HG03354 (cell line): ENCODE results near the gene ZC3H12A.

Experiments
- ATAC-seq: cut with Tn5 transposase; IDR thresholded peaks from one replicate; pipeline ENCODE4 v1.9.1; 2021; ENCODE audit warnings: mild to moderate bottlenecking; ENCODE audit not compliant: unreplicated experiment, poor library complexity, severe bottlenecking

ZC3H12A gene

DNA sequence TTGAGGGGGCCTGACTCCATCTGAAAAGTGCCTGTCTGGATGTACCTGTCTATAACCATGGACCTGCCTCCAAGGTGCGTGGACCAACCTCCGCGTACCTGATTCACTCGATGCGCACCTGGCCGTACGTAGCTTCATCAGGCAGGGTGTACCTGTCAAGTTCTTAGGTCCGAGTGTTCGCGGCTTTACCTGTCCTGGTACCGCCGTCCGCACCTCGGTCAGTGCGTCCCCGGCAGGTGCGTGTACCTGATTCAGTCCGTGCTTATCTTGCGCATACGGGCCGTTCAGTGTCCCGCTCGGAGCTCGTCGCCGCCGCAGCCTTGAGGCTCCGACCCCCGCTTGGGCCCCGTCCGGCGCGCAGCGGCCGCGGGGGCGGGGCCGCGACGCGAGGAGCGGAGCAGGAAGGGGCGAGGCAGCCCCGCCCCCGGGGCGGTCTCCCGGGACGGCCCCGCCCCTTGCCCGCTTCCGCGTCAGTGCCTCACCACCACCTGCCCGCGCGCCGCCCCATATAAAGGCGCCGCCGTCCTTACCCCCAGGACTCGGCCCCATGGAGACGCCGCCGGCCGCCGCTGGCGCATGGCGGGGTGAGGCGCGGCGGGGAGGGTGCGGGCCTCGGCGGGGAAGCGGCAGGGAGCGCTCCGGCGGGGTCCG is at the start of gene ZC3H12A:
ZC3H12A (plus strand) TSS at position 535 of the 651 bp plus-strand sequence. CDS start 917 bp downstream, outside the sequence.
- ATAC-seq, result peak; percentile 60

DNA sequence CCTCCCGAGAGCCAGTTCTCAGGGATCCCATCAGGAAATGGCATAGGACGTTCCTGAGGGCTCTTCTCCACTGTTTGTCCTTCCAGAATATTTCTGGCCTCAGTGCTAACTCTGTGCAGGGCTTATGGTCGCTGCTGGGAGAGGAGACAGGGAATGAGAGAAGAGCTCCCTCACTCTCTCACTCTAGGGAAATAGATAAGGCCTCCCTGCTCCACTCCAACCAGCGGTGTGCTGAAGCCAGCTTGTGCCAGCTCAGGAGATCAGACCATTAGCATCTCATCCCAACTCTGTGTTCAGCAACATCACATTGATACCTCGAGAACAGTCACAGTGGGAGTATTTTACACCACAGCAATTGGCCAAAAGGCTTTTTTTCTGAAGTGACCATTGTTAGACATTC is 49.2 kb upstream of the ZC3H12A start:
- ATAC-seq, result no peak

DNA sequence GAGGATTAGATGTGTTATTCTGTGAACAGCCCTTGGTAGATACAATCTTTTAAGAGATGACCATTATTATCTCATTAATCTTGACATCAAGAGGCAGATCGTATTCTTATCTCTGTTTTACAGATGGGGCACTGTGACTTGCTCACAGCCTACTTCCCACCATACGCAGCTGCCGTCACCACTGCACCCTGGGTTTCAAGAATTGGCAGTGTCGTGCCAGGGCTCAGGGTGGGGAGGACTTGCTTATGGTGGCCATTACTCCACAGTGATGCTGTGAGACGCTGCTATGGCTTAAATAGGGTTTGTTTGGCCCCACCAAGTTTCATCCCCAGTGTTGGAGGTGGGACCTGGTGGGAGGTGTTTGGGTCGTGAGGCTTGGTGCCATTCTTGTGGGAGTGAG is 45.4 kb upstream of the ZC3H12A start:
- ATAC-seq, result no peak

DNA sequence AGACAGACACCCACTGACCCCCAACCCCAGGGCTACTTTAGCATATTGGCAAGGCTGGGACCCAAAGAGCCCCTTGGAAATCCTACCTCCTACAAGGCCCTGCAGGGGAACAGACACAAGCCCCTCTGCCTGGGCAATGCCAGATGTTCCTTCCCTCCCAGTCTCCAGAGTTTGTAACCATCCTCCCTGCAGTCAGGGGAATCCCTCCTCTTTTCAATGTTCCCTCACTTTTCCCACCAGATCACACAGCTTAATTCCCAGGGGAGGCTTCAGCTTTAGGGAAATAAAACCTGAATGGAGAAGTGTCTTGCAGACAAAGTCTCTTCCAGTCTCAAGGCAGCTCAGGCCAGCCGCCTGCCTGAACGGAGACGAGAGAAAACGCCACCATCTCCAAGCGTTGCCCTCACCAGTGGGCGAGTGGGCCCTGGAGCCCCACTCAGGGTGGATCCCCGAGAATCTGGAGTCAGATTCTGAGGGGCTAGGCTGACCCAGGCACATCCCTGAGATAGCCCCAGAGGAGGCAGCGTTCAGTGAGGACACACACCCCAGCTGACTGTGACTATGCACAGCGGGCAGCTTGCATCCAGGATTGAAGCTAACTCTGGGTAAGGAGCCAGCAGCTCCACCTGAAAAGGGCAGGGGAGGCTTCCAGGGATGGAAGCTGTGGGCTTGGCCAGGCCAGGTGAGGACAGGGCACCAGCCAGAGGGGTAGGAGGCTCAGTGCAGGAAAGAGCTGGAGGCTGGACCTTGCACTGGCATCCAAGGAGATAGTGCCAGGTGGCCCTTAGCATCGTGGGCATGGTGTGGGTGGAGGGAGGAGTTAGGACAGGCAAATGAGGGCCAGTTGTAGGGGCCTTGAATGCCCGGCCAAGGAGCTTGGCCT is 44.0 kb upstream of the ZC3H12A start:
- no peak for ATAC-seq

DNA sequence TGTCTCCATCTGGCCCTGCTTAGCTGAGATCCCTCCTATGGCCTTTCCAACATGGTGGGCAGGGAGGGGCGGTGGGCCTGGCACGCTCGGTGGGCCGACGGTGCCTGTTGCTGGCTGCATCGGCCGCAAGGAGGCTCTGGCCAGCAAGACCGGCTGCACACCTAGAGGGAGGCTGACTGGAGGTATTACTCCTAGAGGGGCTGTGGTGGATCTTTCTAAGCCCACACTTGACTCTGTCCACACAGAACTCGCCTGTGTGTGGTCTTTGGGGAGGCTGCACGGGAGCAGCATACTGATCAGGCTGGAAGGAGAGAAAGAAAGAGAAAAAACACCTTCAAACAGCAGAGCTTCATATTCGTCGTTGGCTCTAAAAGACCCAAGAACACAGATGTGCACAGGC is 41.7 kb upstream of the ZC3H12A start:
- no peak for ATAC-seq

DNA sequence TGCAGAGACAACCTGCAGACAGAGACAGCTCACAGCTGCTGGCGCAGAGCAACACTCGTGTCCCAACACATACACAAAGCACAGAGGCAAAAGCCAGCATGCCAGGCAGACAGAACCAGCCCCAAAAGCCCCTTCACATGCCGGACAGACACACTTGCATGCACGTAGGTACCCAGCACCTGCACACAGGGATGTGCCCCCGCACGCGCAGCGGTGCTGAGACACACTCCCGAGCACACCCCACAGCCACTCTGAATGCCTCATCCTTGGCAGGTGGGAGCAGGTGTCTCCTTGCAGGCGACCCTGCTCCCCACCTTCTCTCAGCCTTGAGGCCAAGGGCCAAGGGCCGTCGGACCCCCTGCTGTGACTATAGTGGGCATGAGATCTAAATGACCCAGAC is 41.2 kb upstream of the ZC3H12A start:
- no peak for ATAC-seq

DNA sequence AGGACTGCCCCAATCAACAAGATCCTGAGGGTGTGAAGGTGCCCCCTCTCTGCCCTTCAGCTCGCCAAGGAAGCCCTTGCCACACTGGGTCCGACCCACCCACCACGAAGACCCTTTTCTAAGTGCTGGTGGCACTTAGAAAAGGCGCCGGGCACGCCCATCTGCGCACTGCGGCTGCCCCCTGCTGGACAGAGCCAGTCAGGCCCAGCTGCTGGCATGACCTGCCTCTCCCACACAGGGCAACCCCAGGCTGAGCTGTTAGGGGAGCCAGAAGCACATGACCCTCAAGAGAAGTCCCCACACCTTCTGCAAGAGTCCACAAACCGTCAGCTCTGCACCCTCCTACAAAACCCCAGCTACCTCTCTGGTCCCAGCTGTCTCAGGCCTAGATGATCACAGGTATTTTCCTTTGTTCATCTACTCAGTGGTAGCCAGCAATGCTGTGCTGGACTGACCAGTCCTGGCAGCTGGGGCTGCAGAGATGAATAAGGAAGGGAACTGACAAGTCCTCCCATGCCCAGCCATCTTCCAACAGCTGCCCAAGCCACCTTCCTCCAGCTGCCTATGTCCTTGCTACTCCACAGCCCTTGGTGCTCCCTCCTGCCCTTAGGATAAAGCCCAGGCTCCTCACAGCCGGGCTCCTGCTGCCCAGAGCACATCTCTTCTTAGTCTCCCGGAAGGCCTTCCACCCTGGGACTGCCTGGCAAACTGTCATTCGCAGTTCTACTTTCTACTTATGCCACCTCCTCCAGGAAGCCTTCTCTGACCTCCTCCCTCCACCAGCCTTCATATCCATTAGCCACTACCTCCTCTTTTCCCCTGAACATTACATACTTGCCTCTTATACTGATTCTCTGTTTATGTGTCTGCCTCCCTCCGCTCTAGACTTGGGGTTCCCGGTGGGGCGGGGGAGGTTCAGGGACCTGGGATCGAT is 39.8 kb upstream of the ZC3H12A start:
- peak; percentile 53 for ATAC-seq

DNA sequence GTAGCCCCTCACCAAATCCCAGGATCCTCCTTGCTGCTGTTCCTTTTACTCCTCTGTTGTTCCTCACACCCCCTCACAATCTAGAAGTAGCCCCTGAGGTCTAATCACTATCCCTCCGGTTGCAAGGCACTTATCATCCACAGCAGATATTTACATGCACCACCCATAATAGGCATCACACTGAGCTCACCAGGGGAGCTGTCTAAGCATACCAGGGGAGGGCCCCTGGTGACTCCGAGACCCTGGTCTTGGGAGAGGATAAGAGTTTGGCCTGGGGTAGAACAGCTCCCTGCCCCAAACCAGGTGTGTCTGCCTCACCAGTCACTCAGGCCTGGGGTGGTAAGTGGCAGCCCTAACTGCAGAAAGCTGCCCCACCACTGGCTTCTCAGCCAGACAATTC is 37.3 kb upstream of the ZC3H12A start:
- no peak for ATAC-seq

- ATAC-seq, result no peak
Measured at GRCh38 chr1:37438037-37438868, 36.1 kb upstream of the ZC3H12A start.

- no peak for ATAC-seq
Measured at GRCh38 chr1:37438869-37439343, 35.5 kb upstream of the ZC3H12A start.

GRCh38 chr1:37439349-37439995 is 34.9 kb upstream of the ZC3H12A start:
- no peak for ATAC-seq

GRCh38 chr1:37441490-37441889 is 32.9 kb upstream of the ZC3H12A start:
- no peak for ATAC-seq

DNA sequence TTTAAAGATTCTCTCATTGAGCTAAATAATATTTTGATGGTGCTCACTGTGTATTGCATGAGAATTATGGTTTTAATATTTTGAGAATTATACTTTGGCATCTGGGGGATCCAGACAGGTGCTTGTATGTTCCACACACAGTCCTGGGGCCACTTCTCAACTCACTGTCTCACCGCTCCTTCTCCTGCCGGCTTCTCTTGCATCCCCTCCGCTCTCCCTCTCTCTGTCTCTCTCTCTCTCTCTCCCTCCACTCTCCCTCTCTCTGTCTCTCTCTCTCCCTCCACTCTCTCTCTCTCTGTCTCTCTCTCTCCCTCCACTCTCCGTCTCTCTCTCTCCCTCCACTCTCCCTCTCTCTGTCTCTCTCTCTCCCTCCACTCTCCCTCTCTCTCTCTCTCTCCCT is 32.2 kb upstream of the ZC3H12A start:
- no peak for ATAC-seq

DNA sequence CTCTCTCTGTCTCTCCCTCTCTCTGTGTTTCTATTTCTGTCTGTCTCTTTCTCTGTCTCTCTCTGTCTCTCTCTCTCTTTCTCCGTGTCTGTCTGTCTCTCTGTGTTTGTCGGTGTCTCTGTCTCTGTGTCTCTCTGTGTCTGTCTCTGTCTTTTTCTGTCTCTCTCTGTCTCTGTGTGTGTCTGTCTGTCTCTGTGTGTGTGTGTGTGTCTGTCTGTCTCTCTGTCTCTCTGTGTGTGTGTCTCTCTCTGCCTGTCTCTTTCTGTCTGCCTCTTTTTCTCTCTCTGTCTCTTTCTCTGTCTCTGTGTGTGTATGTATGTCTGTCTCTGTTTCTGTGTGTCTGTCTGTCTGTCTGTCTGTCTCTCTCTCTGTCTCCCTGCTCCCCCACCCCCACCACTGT is 31.7 kb upstream of the ZC3H12A start:
- ATAC-seq, result no peak

- ATAC-seq, result no peak
Measured at GRCh38 chr1:37446874-37447273, 27.5 kb upstream of the ZC3H12A start.

DNA sequence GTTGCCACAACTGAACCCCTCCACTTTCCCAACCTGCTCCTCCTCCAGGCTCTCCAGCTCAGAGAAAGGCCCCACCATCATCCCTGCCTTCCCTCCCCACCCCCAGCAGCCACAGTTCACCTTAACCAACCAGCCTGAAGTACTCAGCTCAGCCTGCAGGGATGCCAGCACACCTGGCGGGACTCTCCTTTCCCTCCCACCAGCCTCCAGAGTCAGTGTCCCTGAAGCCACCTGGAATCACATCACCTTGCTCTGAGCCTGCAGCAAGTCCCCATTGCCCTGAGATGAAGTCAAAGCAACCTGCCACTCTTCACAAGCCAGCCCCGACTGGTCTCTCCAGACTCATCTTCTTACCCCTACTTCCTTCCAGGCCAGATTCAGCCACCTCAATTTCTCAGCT is 26.2 kb upstream of the ZC3H12A start:
- no peak for ATAC-seq

DNA sequence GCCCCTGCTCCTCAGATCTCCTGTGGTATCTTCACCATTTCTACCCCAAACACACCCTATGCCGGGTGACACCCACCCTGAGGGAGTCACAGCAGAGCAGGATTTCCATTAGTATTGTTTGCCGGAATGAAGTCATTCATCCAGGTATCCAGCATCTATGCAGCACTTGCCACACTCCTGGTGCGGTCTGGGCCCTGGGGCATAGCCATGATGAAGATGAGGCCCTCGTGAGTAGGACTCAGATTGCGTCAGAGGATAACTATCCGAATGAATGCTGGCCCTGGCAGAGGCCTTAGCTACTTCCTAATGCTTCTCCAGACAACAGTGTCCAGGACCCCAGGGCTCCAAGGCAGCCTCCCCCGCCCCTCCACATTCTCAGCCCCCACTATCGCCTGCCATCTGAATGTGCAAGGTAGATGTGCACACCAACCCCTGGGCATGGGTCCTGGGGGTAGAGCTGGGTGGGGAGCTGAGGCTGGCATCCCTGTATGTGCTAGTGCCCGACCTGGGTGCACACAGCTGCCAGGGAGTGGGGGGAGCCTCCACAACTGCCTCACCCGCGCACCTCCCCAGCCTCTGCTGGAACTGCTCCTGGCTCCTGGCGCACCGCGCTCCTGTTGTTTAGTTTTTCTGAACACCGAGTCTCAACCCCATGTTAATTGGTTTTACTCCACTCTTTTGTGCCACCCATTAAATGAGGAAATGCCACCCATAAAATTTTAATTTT is 25.5 kb upstream of the ZC3H12A start:
- no peak for ATAC-seq

- ATAC-seq, result no peak
Measured at GRCh38 chr1:37449936-37450335, 24.4 kb upstream of the ZC3H12A start.
